Ishikawa (cell line): ENCODE measurements around the gene MSH4.

Experiments used
- CEBPB ChIP-seq: IDR thresholded peaks from 2 replicates; pipeline ENCODE4 v1.6.1; 2012
- CREB1 ChIP-seq: IDR thresholded peaks from 2 replicates; pipeline ENCODE4 v1.6.1; 2012; ENCODE audit warnings: low read depth
- EGR1 ChIP-seq: IDR thresholded peaks from 2 replicates; pipeline ENCODE4 v1.6.1; 2012
- EP300 ChIP-seq: IDR thresholded peaks from 2 replicates; pipeline ENCODE4 v1.6.1; 2012; ENCODE audit warnings: borderline replicate concordance
- FOXM1 ChIP-seq: IDR thresholded peaks from 2 replicates; pipeline ENCODE4 v1.6.1; 2012; ENCODE audit warnings: low read depth, borderline replicate concordance
- NFIC ChIP-seq: IDR thresholded peaks from 2 replicates; pipeline ENCODE4 v1.6.1; 2012
- RAD21 ChIP-seq: IDR thresholded peaks from 2 replicates; pipeline ENCODE4 v1.6.1; 2012; ENCODE audit warnings: low read depth
- TAF1 ChIP-seq: IDR thresholded peaks from 2 replicates; pipeline ENCODE4 v1.6.1; 2012; ENCODE audit warnings: low read depth, mild to moderate bottlenecking
- TCF12 ChIP-seq: IDR thresholded peaks from 2 replicates; pipeline ENCODE4 v1.6.1; 2012; ENCODE audit warnings: low read depth
- TEAD4 ChIP-seq: IDR thresholded peaks from 2 replicates; pipeline ENCODE4 v1.6.1; 2012
- YY1 ChIP-seq: IDR thresholded peaks from 2 replicates; pipeline ENCODE4 v1.6.1; 2012; ENCODE audit warnings: low read depth
- ZBTB7A ChIP-seq: IDR thresholded peaks from 2 replicates; pipeline ENCODE4 v1.6.1; 2012; ENCODE audit warnings: low read depth
- TF ChIP-seq, protein P1 (sequence below): IDR thresholded peaks from 2 replicates; pipeline ENCODE4 v1.6.1; 2012; ENCODE audit warnings: low read depth, mild to moderate bottlenecking
- TF ChIP-seq, protein P2 (sequence below): IDR thresholded peaks from 2 replicates; pipeline ENCODE4 v1.6.1; 2012
- TF ChIP-seq, protein P3 (sequence below): IDR thresholded peaks from 2 replicates; pipeline ENCODE4 v1.6.1; 2012

The MSH4 gene

DNA sequence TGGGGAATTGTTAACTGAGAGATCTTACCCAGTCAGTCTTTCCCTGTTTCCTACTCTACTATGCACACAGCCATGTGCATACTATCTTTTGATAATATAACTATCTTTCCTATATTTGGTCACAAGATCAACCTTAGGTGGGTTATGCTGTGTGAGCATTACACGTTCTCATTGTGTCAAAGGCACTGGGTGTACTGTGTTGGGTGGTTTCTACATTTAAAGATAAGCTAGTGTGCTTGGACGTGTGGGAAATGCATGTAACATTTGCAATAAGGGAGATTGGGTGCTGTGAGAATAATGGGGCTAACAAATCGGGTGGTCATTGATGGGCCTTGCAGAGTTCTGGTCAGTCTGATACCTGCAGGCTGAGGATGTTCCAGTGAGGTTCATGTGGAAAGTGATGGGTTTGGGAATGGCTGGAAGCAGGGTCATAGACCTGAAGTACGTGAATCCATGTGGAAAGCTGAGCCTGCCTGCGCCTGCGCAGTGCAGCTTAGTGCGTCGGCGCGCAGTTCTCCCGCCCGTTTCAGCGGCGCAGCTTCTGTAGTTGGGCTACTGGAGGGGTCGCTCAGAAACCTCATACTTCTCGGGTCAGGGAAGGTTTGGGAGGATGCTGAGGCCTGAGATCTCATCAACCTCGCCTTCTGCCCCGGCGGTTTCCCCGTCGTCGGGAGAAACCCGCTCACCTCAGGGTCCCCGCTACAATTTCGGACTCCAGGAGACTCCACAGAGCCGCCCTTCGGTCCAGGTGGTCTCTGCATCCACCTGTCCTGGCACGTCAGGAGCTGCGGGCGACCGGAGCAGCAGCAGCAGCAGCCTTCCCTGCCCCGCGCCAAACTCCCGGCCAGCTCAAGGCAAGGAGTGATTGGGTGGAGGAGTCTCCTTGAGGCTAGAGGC lies at the start of gene MSH4:
TSS of gene MSH4 (plus strand) at position 507 of the 897 bp plus-strand sequence. CDS start at position 611, 104 bp downstream.
- TF ChIP-seq ZBTB7A (no peak), TCF12 (no peak; the same call in 1 of the 2 replicates), NFIC (no peak), RAD21 (no peak), YY1 (no peak), TAF1 (no peak), CEBPB (no peak), TEAD4 (no peak)
- TF ChIP-seq, protein P1, sequence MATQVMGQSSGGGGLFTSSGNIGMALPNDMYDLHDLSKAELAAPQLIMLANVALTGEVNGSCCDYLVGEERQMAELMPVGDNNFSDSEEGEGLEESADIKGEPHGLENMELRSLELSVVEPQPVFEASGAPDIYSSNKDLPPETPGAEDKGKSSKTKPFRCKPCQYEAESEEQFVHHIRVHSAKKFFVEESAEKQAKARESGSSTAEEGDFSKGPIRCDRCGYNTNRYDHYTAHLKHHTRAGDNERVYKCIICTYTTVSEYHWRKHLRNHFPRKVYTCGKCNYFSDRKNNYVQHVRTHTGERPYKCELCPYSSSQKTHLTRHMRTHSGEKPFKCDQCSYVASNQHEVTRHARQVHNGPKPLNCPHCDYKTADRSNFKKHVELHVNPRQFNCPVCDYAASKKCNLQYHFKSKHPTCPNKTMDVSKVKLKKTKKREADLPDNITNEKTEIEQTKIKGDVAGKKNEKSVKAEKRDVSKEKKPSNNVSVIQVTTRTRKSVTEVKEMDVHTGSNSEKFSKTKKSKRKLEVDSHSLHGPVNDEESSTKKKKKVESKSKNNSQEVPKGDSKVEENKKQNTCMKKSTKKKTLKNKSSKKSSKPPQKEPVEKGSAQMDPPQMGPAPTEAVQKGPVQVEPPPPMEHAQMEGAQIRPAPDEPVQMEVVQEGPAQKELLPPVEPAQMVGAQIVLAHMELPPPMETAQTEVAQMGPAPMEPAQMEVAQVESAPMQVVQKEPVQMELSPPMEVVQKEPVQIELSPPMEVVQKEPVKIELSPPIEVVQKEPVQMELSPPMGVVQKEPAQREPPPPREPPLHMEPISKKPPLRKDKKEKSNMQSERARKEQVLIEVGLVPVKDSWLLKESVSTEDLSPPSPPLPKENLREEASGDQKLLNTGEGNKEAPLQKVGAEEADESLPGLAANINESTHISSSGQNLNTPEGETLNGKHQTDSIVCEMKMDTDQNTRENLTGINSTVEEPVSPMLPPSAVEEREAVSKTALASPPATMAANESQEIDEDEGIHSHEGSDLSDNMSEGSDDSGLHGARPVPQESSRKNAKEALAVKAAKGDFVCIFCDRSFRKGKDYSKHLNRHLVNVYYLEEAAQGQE = no peak

DNA sequence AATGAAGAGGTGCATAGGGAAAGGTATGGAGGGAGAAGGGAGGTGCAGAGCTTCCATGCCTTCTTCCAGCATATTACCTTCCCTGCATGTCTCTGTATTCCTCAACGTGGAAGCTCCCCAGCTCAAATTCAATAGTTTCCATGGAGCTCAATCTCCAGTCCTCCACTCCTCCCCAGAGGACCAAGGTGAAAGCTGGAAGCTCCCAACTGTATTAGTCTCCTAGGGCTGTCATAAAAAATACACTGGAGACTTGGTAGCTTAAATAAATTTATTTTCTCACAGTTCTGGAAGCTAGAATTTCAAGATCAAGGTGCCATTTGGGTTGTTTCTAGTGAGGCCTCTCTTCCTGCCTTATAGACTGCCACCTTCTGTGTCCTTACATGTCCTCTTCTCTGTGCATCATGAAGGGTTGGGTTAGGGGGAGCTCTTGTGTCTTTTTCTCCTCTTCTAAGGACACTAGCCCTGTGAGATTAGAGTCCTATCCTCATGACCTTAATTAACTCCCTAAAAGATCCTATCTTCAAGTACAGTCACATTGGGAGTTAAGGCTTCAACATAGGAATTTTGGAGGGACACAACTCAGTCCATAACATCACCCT lies 32.5 kb upstream of the MSH4 start:
- no peak for TF ChIP-seq NFIC

DNA sequence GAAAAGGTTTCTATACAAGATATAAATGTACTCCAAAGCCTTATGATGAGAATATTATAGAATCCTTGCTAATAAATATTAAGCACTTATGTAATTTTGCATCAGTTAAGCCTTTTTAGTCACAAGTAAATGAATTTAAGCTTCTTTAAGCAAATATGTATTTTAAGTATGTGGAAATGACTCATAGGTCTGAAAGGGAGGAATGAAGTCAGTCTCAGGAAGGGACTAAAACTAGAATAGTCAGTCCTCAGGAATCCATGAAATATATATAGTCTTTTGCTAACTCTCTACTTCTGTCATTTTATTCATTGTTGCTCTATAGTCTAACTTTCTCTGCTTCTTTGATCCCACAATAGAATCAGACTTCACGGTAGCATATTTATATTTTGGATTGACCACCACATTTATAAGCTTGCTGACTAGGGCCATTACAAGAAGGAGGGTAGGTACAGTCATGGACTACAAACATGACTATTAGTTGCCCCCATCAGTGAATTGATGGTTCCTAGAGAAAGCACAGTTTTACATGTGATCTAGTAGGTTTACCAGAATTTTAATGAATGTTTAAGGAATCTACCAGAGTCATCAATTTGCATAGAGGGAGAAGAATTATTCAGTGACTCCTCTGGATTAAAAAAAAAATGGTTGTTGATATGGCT lies 30.9 kb upstream of the MSH4 start:
- TF ChIP-seq CEBPB (no peak), TCF12 (no peak), TAF1 (no peak), TEAD4 (no peak), CREB1 (no peak), FOXM1 (no peak), EGR1 (no peak), ZBTB7A (no peak), EP300 (no peak), YY1 (no peak), RAD21 (no peak), NFIC (no peak)
- TF ChIP-seq, protein P2, sequence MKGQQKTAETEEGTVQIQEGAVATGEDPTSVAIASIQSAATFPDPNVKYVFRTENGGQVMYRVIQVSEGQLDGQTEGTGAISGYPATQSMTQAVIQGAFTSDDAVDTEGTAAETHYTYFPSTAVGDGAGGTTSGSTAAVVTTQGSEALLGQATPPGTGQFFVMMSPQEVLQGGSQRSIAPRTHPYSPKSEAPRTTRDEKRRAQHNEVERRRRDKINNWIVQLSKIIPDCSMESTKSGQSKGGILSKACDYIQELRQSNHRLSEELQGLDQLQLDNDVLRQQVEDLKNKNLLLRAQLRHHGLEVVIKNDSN = no peak
- TF ChIP-seq, protein P3, sequence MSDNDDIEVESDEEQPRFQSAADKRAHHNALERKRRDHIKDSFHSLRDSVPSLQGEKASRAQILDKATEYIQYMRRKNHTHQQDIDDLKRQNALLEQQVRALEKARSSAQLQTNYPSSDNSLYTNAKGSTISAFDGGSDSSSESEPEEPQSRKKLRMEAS = no peak
- TF ChIP-seq, protein P1 = no peak

DNA sequence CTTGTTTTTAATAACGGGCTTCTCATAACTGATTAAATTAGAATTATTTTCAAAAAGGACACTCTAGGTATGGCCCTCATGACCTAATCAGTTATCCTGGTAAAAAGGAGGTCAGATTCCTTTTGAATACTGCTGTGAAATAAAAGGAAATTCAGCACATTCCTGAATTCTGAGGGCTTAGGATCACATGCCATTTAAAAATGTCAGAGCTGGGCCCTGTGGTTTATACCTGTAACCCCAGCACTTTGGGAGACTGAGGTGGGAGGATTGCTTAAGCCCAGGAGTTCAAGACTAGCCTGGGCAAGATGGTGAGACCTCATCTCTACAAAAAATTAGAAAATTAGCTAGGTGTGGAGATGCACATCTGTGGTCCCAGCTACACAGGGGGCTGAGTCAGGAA lies 28.7 kb upstream of the MSH4 start:
- TF ChIP-seq CREB1 = no peak
- no peak for TF ChIP-seq TCF12
- no peak for TF ChIP-seq TAF1
- TF ChIP-seq, protein P2 = no peak
- TF ChIP-seq TEAD4 = no peak
- no peak for TF ChIP-seq EGR1
- no peak for TF ChIP-seq CEBPB
- no peak for TF ChIP-seq YY1
- TF ChIP-seq, protein P3 = no peak
- TF ChIP-seq, protein P1 = no peak
- no peak for TF ChIP-seq EP300
- no peak for TF ChIP-seq RAD21
- no peak for TF ChIP-seq FOXM1
- TF ChIP-seq NFIC = no peak
- no peak for TF ChIP-seq ZBTB7A
